Nephron progenitor cell (in vitro differentiated cells): ENCODE results near the gene CRAMP1.
A peak's percentile ranks its signal among the peaks of the same experiment; 100 is the strongest.
"Not testable (repeated sequence)": the region's sequence is repeated elsewhere in the genome, so short reads cannot be mapped to it uniquely, and the experiment has no call there.

Source experiments
- DNase-seq: peaks from one replicate; pipeline ENCODE4 v3.0.0; 2021
- H3K27ac Mint-ChIP-seq: 2 replicates; pipeline ENCODE4 v1.8.0; 2021; ENCODE audit warnings: mild to moderate bottlenecking, moderate library complexity, mixed read lengths
- H3K27me3 Mint-ChIP-seq: 2 replicates; pipeline ENCODE4 v1.8.0; 2021; ENCODE audit warnings: mild to moderate bottlenecking, low read depth, mixed read lengths; ENCODE audit not compliant: poor library complexity
- H3K36me3 Mint-ChIP-seq: 2 replicates; pipeline ENCODE4 v1.8.0; 2021; ENCODE audit warnings: low read depth, mixed read lengths
- H3K4me1 Mint-ChIP-seq: 2 replicates; pipeline ENCODE4 v1.8.0; 2021; ENCODE audit warnings: mixed read lengths
- H3K4me3 Mint-ChIP-seq: 2 replicates; pipeline ENCODE4 v1.8.0; 2021; ENCODE audit warnings: mild to moderate bottlenecking, moderate library complexity, mixed read lengths
- H3K9me3 Mint-ChIP-seq: 2 replicates; pipeline ENCODE4 v1.8.0; 2021; ENCODE audit warnings: mild to moderate bottlenecking, moderate library complexity, mixed read lengths
- TF ChIP-seq, protein P1 (sequence below): fragments of 200-600 bp; sonication (generic); IDR thresholded peaks from 2 replicates; pipeline ENCODE4 v1.5.0; 2021; ENCODE audit warnings: antibody characterized with exemption

Gene CRAMP1

DNA sequence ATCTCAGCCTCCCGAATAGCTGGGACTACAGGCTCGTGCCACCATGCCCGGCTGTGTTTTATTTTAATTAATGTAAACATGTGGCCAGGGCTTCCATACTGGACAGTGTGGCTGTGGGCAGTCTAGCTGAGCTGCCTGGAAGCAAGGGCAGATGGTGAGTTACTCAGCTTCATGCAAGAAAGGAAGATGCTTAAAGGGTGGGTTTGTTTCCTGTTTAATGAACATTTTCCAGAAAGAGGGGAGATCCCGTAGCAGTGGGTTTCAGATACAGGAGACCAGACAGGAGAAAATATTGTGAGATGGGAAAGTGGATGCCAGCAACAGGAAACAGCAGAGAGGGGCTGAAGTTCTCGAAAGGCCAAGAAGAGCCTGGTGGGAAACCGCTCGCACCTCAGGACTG is 101.2 kb downstream of the CRAMP1 start:
- peaks cover 37% of the 10 kb centered on the region for H3K4me1 Mint-ChIP-seq
- peaks cover 5% of the 10 kb centered on the region for H3K36me3 Mint-ChIP-seq
- no peak overlapping the region for H3K4me3 Mint-ChIP-seq
- TF ChIP-seq, protein P1, sequence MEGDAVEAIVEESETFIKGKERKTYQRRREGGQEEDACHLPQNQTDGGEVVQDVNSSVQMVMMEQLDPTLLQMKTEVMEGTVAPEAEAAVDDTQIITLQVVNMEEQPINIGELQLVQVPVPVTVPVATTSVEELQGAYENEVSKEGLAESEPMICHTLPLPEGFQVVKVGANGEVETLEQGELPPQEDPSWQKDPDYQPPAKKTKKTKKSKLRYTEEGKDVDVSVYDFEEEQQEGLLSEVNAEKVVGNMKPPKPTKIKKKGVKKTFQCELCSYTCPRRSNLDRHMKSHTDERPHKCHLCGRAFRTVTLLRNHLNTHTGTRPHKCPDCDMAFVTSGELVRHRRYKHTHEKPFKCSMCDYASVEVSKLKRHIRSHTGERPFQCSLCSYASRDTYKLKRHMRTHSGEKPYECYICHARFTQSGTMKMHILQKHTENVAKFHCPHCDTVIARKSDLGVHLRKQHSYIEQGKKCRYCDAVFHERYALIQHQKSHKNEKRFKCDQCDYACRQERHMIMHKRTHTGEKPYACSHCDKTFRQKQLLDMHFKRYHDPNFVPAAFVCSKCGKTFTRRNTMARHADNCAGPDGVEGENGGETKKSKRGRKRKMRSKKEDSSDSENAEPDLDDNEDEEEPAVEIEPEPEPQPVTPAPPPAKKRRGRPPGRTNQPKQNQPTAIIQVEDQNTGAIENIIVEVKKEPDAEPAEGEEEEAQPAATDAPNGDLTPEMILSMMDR = no peak
- no peak for DNase-seq
- no peaks in the 10 kb centered on the region for H3K27me3 Mint-ChIP-seq
- no peak overlapping the region for H3K27ac Mint-ChIP-seq
- no peaks in the 10 kb centered on the region for H3K9me3 Mint-ChIP-seq

DNA sequence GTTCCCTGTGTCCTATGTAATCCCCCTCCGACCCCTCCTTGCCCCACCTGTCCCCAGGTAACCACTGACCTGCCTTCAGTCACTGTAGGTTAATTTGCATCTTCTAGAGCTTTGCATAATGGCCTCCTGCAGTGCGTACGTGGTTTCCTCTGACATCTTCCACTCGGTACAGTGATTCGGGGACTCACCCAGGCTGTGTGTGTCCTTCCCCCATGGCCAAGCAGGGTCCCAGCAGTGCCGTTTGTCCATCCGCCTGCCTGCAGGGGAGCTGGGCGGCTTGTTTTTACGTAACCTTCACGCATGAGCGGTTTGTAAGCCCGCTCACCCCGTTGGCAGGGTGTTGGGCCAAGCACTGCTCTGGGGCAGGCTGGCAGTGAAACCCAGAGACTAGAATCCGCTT is 101.8 kb downstream of the CRAMP1 start:
- peak; percentile 19 for DNase-seq
- TF ChIP-seq, protein P1 = no peak
- H3K4me3 Mint-ChIP-seq = no peak overlapping the region
- no peaks in the 10 kb centered on the region for H3K9me3 Mint-ChIP-seq
- peaks cover 8% of the 10 kb centered on the region for H3K36me3 Mint-ChIP-seq
- H3K27ac Mint-ChIP-seq = no peak overlapping the region
- H3K27me3 Mint-ChIP-seq = no peaks in the 10 kb centered on the region
- H3K4me1 Mint-ChIP-seq = peaks cover 31% of the 10 kb centered on the region

DNA sequence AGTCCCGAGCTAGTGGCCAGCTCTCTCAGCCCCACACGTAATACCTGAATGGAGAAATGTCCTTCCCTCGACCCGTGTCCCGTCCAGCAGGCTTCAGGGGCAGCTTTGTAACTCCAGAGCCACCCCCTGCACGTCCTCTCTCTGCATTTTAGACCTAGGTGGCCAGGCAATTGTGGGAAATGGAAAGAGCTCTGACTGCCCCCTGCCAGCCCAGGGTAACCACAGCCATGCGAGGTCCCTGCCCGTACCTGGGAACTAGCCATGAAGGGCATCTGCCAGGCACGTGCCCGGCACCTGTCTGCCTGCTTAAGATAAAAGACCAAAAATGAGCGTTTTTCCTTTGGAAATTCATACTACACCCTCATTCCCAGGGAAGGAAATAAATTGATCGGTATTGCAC is 103.1 kb downstream of the CRAMP1 start:
- H3K36me3 Mint-ChIP-seq = peaks cover 20% of the 10 kb centered on the region
- no peaks in the 10 kb centered on the region for H3K27me3 Mint-ChIP-seq
- DNase-seq = no peak
- TF ChIP-seq, protein P1 = no peak
- H3K4me3 Mint-ChIP-seq = no peak overlapping the region
- H3K27ac Mint-ChIP-seq = peak overlapping the region; percentile 87
- no peaks in the 10 kb centered on the region for H3K9me3 Mint-ChIP-seq
- peaks cover 20% of the 10 kb centered on the region for H3K4me1 Mint-ChIP-seq

DNA sequence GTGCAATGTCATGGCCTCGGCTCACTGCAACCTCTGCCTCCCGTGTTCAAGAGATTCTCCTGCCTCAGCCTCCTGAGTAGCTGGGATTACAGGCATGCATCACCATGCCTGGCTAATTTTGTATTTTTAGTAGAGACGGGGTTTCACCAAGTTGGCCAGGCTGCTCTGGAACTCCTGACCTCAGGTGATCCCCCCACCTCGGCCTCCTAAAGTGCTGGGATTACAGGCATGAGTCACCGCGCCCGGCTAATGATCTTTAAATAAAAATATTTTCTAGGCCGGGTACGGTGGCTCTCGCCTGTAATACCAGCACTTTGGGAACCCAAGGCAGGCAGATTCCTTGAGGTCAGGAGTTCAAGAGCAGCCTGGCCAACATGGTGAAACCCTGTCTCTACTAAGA is 106.1 kb downstream of the CRAMP1 start:
- not testable (repeated sequence) for DNase-seq, H3K4me3 Mint-ChIP-seq, H3K27ac Mint-ChIP-seq, H3K9me3 Mint-ChIP-seq, H3K27me3 Mint-ChIP-seq
- peaks cover 29% of the 10 kb centered on the region for H3K36me3 Mint-ChIP-seq
- peaks cover 15% of the 10 kb centered on the region for H3K4me1 Mint-ChIP-seq

DNA sequence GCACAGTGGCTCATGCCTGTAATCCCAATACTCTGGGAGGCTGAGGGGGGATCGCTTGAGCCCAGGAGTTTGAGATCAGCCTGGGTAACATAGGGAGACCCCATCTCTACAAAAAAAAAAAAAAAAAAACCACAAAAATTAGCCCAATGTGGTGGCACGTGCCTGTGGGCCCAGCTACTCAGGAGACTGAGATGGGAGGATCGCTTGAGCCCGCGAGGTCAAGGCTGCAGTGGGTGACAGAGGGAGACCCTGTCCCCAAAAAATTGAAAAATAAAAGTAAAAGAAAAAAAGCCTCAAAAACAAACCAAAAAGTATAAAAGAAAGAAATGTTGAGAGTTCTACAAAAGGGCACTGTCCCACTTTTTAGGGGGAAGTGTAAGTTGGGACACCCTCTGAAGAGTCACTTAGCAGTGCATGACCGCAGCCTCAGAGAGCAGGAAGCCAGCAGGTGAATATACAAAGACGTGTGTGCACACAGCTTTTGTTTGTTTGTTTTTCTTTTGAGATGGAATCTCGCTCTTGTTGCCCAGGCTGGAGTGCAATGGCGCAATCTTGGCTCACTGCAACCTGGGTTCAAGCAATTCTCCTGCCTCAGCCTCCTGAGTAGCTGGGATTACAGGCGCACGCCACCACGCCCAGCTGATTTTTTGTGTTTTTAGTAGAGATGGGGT is 107.5 kb downstream of the CRAMP1 start:
- not testable (repeated sequence) for H3K27ac Mint-ChIP-seq, DNase-seq

DNA sequence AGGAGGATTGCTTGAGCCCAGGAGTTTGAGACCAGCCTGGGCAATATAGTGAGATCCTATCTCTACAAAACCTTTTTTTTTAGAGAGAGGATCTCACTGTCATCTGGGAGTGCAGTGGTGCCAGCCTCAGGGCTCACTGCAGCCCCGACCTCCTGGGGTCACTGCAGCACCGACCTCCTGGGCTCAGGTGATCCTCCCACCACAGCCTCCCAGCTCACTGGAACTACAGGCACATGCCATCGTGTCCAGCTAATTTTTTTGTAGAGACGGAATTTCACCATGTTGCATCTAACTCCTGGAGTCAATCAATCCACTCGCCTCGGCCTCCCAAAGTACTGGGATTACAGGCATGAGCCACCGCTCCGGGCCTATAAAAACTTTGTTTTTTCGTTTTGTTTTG is 109.2 kb downstream of the CRAMP1 start:
- H3K27me3 Mint-ChIP-seq = no peaks in the 10 kb centered on the region
- no peak overlapping the region for H3K4me3 Mint-ChIP-seq
- no peak overlapping the region for H3K27ac Mint-ChIP-seq
- TF ChIP-seq, protein P1 = no peak
- H3K36me3 Mint-ChIP-seq = peaks cover 24% of the 10 kb centered on the region
- no peaks in the 10 kb centered on the region for H3K9me3 Mint-ChIP-seq
- DNase-seq = no peak
- no peaks in the 10 kb centered on the region for H3K4me1 Mint-ChIP-seq

More for the DNA sequence above, 107.5 kb downstream of the CRAMP1 start:
- not testable (repeated sequence) for H3K27me3 Mint-ChIP-seq, H3K4me1 Mint-ChIP-seq, H3K9me3 Mint-ChIP-seq, H3K4me3 Mint-ChIP-seq
- H3K36me3 Mint-ChIP-seq = peaks cover 29% of the 10 kb centered on the region

DNA sequence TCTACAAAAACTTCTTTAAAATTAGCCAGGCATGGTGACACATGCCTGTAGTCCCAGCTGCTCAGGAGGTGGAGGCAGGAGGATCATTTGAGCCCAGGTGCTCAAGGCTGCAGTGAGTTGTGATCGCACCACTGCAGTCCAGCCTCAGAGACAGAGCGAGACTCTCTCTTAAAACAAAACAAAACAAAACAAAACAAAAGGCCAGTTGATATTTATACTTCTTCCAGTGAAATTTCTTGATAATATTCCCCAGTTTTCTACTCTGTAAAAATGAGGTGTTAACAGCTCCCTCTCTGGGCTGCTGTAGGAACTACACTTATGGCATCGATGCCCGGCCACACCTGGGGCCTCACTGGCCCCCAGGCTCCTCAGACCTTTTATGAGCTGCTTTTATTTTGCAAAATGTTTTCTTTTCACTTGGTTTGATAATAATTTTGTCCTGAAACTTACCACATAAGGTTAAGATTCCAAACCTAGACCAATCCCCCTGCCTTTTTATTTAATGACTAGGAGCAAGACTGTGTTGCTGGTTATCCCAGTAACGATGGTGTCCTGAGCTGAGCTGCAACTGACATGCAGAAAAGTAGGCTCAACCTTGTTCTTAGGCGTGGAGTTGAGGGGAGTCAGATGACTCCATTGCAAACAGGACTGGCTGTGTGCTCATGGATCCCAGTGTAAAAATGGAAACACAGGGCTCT is 111.4 kb downstream of the CRAMP1 start:
- TF ChIP-seq, protein P1 = peak; percentile 81
- no peaks in the 10 kb centered on the region for H3K27me3 Mint-ChIP-seq
- no peaks in the 10 kb centered on the region for H3K9me3 Mint-ChIP-seq
- H3K4me1 Mint-ChIP-seq = no peaks in the 10 kb centered on the region
- H3K27ac Mint-ChIP-seq = no peak overlapping the region
- H3K4me3 Mint-ChIP-seq = no peak overlapping the region
- peak; percentile 47 for DNase-seq
- H3K36me3 Mint-ChIP-seq = peaks cover 34% of the 10 kb centered on the region
